LNCaP clone FGC (cell line): ENCODE data around the gene HMCN2.

Experiments
- DNase-seq: peaks from one replicate; pipeline ENCODE4 v3.0.0-alpha.2; 2011; ENCODE audit warnings: low read depth
- H3K4me3 ChIP-seq: 2 replicates; pipeline ENCODE4 v1.5.1; 2011; ENCODE audit warnings: mild to moderate bottlenecking, low read depth, low read length, control low read depth
- CTCF ChIP-seq: IDR thresholded peaks from 2 replicates; pipeline ENCODE4 v1.5.1; 2012; ENCODE audit warnings: mild to moderate bottlenecking; ENCODE audit not compliant: control insufficient read depth, insufficient read depth; ENCODE audit errors: extremely low read depth

Gene HMCN2

GRCh38 chr9:130239741-130240241 lies 25.8 kb upstream of the HMCN2 start:
- no peak overlapping the region for H3K4me3 ChIP-seq
- no peak for DNase-seq
- no peak for TF ChIP-seq CTCF

- no peak overlapping the region for H3K4me3 ChIP-seq
- DNase-seq: peak; percentile 55
- no peak for TF ChIP-seq CTCF
Measured at GRCh38 chr9:130240410-130241197, 25.0 kb upstream of the HMCN2 start.

GRCh38 chr9:130241198-130241535 lies 24.4 kb upstream of the HMCN2 start:
- H3K4me3 ChIP-seq: no peak overlapping the region
- no peak for TF ChIP-seq CTCF
- no peak for DNase-seq

GRCh38 chr9:130242270-130243014 lies 23.1 kb upstream of the HMCN2 start:
- no peak for DNase-seq
- TF ChIP-seq CTCF: no peak
- H3K4me3 ChIP-seq: no peak overlapping the region

- H3K4me3 ChIP-seq: no peak overlapping the region
- DNase-seq: no peak
- peak; percentile 93 for TF ChIP-seq CTCF
Measured at GRCh38 chr9:130243015-130243881, 22.3 kb upstream of the HMCN2 start.

GRCh38 chr9:130243882-130244170 lies 21.7 kb upstream of the HMCN2 start:
- no peak for TF ChIP-seq CTCF
- no peak for DNase-seq

More at GRCh38 chr9:130243882-130244170, 21.7 kb upstream of the HMCN2 start:
- no peak overlapping the region for H3K4me3 ChIP-seq
